A549 treated with AZD9567 at 1 μM for 4 hours (cell line): ENCODE results near the gene NINJ2. TPM values are rescaled to one million over a fixed set of nuclear protein-coding genes. Genes with fewer than 3 reads are reported as not detected.

Experiments
- total RNA-seq: library from RNA; stranded (reverse); fragments of 200-300 nt; extraction: Qiagen RNA extraction; gene quantifications from 5 replicates; pipeline ENCODE4 v1.2.3, GENCODE V29; 2022; ENCODE audit not compliant: insufficient read depth

Gene NINJ2
- total RNA-seq, result 0.28 to 0.69 TPM (median 0.43 TPM) in 4 of 5 replicates, not detected in the other

GRCh38 chr12:663293-663871 is at the start of gene NINJ2:
Gene NINJ2, minus strand, starts transcription at chr12:663445. Its CDS starts 85 bp downstream, at chr12:663360.

Other genes starting within 250 kb of the NINJ2 start
- gene B4GALNT3, start 203.5 kb downstream of the NINJ2 start, total RNA-seq, result 0.47 to 1.2 TPM (median 0.62 TPM) in 4 of 5 replicates, not detected in the other
- 78.9 to 102 TPM (median 92.7 TPM) in 5 replicates for gene WNK1, start 89.1 kb upstream of the NINJ2 start, total RNA-seq